Cortex of kidney (tissue), 1 donor: ENCODE measurements around the gene ABCC4.
"Not testable (repeated sequence)": the region's sequence is repeated elsewhere in the genome, so short reads cannot be mapped to it uniquely, and the experiment has no call there.

Experiments used
- DNase-seq: peaks from one replicate; lab custom pipeline; 2025; lab: John Stamatoyannopoulos, UW

ABCC4 gene

DNA sequence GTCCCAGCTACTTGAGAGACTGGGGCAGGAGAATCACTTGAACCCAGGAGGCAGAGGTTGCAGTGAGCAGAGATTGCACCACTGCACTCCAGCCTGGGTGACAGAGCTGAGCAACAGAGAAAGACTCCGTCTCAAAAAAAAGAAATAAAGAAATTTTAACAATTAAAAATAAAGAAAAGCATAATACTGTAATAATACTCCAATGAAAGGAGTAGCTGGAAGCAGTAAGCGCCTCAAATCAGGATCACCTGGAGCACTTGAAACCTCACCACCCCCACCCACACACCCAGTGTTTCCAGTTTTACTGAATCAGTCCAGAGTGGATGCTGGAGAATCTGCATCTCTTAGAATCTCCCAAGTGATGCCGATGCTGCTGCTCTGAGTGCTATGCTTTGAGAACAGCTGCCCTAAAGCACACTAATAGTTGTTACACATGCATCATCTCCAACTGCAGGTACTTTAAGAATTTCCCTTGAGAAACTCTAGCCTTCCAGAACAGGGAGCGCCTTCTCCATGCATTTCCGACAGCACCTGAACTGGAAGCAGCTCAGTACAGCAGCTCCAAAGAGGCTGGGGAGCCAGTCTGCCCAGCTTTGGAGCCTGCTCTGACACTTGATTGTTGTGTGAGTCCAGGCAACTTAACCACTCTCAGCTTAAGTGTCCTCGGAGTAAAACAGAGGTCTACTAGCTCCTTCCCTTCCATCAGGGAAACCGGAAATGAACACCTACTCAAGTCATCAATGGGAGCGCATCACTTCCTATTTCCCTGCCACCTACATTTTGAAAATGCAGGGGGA lies 2.9 kb downstream of the ABCC4 start:
- DNase-seq, result no peak

DNA sequence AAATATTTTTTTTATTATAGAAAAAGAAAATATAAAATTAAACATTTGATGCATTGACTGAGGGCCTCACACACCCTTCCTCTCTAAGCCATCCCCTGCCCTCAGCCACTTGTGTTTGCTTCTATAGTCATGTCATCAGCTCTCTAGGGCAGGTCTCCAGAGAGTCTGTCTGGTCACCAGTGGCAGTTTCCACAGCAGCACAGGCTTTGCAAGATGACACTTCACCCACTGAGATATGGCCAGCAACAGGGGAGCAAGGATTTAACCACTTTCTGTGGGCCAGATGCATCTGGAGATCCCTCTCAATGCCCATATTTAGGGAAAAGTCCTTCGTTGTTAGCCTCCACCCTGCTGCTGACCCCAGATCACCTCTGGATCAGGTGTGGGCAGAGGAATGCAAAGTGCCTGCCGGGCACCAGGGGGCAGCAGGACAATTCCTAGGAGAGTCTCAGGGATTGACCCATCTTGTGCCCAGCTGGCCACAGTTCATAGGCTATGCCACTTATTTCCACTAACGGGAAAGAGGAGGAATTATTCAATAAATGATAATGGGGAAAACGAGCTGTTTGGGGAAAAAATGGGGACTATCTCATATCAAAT lies 4.8 kb downstream of the ABCC4 start:
- no peak for DNase-seq

DNA sequence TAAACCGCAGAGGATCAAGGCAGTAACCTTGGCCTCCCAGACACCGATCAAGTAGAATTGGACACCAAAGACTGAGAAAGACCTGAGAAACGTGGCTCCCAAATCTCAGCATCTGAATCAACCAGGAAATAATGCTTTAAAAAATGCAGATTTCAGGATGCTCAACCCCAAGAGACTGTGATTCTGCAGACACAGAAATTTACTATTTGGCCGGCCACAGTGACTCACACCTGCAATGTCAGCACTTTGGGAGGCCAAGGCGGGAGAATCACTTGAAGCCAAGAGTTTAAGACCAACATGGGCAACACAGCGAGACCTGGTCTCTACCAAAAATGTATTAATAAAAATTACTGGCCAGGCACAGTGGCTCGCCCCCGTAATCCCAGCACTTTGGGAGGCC lies 6.2 kb downstream of the ABCC4 start:
- DNase-seq, result no peak

DNA sequence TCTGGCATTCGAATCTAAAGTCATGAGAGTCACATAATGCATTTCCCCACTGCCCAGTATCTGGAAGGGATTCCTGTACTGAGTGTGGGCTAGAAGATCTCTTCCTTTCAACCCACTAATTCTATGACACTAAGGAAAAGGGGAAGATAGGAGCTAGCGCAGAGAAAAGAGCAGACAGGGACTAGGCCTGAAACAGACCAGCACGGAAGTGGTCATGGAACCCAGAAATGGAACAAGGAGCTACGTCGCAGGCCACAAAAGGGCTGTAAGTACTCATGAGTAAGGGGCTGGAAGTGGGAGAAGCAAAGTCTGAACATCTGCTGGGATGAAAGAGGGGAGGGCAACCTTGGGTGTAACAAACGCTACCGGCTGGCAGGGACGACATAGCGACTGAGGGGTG lies 8.6 kb downstream of the ABCC4 start:
- DNase-seq, result no peak

DNA sequence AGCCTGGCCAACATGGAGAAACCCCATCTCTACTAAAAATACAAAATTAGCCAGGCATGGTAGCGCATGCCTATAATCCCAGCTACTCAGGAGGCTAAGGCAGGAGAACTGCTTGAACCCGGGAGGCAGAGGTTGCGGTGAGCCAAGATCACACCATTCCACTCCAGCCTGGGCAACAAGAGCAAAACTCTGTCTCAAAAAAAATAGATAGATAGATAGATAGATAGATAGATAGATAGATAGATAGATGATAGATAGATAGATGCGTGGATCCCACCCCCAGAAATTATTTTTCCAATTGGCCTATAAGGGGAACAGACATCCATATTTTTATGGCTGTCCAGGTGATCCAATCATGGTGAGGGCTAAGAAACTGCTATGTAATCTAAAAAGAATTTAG lies 11.3 kb downstream of the ABCC4 start:
- not testable (repeated sequence) for DNase-seq

DNA sequence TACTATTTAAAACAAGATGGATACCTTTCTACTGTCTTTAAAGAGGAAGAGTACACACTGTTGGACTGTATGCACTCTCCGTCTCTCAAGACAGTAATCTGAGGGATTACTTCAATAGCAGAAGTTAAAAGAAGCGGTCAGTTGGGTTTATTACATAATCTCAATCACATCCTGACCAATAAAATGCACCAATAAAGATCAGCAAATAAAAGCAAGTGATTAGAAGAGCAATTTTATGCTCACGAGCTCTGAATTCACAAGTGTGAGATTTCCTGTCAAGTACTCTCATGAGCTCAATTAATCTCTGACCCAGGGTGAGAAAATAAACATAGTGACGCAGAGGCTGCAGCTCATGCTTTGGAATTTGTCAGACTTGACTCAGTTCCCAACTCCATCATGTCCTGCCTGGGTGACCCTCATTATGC lies 12.2 kb downstream of the ABCC4 start:
- no peak for DNase-seq

DNA sequence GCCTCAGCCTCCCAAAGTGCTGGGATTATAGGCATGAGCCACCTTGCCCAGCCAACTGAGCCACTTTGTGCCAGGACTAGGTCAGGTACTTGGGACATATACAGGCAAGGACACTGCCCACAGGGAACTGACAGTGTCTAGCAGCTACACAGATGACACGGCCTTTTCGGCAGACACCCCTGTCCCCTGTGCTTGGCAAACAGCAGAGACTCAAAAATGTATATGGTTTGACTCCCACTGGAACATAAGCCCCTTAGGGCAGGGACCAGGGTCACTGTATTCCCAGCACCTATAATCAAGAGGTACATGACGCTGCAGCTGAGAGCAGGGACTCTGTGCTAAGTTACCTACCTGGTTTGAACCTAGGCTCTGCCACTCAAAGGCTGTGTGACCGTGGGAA lies 16.8 kb downstream of the ABCC4 start:
- DNase-seq, result no peak

DNA sequence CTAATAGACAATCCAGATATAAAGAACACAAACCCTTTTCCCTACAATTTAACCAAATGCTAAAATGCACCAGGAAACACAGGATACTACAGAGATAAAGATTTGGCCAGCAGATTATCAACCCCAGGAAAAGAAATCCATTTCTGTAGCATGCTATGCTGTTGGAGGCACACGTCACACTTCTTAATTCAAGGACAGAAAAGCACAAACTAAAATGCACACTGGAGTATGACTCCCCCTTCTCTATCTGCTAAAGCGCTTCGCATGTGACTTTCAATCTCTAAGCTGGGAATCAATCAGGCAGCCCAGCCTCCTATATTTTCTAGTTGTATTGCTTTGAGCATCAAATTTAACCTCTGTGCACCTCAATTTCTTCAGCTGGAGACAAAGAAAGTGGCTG lies 22.2 kb downstream of the ABCC4 start:
- no peak for DNase-seq

DNA sequence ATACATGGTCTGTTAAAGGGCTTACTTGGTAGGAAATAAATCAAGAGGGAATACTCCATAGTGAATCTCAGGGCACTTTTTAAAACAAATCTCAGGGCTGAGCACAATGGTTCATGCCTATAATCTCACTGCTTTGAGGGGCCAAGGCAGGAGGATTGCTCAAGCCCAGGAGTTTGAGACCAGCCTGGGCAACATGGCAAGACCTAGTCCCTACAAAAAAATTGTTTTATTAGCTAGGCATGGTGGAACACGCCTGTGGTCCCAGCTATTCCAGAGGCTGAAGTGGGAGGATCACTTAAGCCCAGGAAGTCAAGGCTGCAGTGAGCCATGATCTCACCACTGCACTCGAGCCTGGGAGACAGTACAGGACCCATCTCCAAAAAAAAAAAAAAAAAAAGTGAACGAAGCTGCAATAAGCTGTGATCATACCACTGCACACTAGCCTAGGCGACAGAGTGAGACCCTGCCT lies 25.2 kb downstream of the ABCC4 start:
- DNase-seq, result no peak

DNA sequence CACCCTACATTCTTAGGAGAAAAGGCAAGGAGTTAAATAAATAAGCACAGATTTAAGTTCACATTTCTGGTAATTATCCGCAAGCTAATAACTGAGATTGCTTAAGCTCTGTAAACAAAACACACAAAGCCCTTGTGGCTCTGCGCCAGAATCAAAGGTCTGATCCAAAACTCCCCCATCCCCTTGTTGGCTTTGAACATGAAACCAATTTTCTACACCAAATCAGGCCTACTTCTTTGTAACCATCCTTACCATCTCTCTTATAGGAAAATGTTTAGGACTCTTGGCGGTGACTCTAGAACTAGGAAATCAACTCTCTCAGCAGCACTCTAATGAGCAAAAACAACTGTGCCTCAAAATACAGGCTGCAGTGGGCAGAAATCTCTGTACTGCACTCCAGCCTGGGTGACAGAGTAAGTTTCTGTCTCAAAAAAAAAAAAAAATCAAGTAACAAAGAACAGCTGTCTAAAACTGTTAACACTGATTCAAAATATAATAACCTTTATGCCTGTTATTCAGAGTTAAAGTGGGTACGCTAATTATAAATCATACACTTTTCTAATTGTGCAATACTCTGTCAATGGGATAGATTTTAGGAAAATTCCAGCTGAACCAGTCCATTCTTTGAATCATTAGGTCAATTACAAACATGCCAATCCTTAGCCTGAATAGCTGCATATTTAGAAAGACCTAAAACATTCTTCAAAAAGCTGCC lies 25.8 kb downstream of the ABCC4 start:
- no peak for DNase-seq

DNA sequence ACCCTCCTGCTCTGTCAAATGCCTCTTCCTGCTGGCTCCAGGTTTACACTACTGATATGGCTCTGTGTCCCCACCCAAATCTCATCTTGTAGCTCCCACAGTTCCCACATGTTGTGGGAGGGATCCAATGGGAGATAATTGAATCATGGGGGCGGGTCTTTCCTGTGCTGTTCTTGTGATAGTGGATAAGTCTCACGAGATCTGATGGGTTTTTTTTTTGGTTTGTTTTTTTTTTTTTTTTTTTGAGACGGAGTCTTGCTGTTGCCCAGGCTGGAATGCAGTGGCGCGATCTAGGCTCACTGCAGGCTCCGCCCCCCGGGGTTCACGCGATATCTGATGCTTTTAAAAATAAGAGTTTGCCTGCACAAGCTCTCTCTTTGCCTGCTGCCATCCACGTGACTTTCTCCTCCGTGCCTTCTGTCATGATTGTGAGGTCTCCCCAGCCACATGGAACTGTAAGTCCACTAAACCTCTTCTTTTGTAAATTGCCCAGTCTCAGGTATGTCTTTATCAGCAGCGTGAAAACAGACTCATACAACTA lies 27.6 kb downstream of the ABCC4 start:
- DNase-seq, result not testable (repeated sequence)

DNA sequence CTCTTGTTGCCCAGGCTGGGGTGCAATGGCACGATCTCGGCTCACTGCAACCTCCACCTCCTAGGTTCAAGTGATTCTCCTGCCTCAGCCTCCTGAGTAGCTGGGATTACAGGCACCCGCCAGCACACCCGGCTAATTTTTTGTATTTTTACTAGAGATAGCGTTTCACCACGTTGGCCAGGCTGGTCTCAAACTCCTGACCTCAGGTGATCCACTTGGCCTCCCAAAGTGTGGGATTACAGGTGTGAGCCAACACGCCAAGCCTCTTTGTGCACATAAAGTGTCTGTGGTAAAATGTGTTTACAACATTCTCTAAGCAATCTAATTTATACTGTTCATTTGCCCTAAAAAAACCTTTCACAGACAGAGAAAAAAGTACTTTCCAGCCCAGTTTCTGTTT lies 29.2 kb downstream of the ABCC4 start:
- DNase-seq, result not testable (repeated sequence)

DNA sequence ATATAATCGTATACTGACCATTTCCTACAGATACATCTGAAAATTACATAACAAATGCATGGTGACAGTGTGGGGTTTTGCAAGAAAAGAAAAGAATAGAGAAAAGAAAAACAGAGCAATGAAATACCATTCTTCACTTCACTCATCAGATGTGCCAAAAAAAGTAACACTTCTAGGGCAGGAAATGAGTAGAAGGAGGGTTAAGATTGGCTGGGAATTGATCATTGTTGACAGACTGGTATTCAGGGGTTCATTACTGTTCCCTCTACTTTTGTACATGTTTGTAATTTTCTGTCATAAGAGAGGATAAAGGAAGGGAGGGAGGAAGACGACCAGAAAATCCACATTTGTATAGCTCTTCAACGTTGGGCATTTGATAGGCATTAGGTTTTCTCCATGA lies 31.5 kb downstream of the ABCC4 start:
- DNase-seq, result no peak

DNA sequence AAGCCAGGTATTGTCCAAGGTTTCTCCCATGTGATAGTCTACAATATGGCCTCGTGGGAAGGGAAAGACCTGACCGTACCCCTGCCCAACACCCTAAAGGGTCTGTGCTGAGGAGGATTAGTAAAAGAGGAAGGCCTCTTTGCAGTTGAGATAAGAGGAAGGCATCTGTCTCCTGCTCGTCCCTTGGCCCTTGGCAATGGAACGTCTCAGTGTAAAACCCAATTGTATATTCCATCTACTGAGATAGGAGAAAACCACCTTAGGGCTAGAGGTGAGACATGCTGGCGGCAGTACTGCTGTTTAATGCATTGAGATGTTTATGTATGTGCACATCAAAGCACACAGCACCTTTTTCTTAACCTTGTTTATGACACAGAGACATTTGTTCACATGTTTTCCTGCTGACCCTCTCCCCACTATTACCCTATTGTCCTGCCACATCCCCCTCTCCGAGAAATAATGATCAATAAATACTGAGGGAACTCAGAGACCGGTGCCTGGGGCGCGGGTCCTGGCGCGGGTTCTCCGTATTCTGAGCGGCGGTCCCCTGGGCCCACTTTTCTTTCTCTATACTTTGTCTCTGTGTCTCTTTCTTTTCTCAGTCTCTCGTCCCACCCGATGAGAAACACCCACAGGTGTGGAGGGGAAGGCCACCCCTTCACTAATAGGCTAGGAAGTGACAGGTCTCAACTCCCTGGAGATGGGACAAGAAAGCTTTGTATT lies 32.7 kb downstream of the ABCC4 start:
- not testable (repeated sequence) for DNase-seq

DNA sequence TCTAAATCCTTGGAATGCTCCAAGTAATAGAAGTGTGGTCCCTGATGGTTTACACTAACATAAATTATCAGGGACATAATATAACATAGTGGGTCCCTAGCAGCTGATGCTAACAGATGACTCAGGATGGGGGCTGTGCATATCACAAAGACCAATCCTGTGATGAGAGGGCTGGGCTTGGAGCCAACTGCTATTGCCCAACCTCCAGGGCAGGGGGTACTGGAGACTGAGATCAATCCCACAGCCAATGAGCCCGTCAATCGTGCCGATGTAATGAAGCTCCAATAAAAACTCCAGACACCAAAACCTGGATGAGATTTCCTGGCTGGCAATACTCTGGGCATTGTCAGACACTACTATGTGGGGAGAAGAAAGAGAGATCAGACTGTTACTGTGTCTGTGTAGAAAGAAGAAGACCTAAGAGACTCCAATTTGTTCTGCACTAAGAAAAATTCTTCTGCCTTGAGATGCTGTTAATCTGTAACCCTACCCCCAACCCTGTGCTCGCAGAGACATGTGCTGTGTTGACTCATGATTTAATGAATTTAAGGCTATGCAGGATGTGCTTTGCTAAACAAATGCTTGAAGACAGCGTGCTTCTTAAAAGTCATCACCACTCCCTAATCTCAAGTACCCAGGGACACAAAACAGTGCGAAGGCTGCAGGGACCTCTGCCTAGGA lies 33.4 kb downstream of the ABCC4 start:
- no peak for DNase-seq

DNA sequence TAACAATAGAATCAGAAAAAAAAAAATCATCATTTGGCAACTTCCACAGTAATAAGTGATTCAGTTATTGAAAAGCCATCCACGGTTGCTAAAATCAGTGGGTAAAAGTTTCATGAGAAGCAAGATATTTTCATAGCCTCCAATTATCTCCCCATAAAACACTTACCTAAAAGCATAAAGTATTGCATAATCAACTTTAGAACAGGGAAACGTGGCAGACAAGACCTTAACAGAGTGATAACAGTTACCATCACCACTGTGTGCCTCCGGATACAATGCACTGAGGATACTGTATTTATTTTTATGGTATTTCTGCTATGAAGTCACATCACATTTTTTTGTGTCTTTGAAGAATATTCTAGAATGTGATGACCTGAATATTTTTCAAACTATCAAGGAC lies 37.0 kb downstream of the ABCC4 start:
- no peak for DNase-seq

DNA sequence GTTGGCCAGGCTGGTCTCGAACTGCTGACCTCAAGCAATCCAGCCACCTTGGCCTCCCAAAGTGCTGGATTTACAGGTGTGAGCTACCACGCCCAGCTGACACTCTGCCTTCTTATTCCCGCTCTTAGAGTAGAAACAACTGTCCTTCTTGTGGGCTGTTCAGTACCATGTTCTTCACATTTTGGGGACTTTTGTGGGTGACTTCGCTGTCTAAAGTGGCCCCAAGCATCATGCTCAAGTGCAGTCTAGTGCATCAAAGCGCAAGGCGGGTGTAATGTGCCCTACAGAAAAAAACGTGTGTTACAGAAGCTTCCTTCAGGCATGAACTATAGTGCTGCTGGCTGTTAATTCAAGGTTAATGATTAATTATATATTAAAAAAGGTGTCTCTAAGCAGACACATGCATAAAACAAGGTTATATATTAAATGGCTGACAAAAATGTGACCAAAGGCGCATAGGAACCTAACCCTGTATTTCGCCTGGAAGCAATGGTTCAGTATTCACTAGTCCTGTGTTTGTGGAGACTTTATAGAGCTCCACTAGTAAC lies 38.3 kb downstream of the ABCC4 start:
- DNase-seq, result no peak

DNA sequence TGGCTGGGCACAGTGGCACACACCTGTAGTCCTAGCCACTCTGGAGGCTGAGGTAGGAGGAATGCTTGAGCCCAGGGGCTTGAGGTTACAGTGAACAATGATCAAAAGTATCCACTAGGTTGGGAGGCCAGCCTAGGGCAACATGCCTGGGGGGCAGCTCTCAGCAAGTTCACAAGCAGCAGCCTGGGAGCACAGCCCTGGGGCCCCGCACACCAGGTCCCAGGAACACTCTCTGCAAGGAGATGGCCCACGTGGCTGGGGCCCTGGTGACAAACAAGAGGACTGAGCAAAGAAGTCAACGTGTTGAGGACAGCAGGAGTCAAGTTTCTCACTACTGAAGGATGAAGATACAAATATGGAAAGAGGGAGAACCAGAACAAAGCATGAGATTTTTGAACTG lies 39.3 kb downstream of the ABCC4 start:
- DNase-seq, result no peak

DNA sequence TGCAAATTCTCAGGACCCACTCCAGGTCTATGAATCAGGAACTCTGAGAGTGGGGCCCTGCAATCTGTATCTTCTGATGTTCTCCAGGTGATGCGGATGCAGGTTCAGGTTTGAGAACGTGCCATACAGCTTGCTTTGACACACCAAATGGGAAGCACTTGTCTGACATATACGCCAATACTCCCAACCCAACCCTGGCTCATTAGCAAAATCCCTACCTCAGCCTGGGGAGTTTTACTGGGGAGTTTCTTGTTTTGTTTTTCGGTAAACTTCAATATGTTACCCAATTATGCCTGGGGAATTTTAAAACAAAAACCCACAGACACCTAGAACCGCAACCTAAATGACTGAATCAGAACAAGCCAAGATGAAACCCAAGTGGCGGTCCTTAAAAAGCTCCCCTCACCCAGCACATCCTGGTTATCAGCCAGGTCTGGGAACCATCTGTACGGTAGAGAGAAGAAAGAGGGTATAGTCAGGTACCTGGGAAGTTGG lies 41.2 kb downstream of the ABCC4 start:
- DNase-seq, result no peak

DNA sequence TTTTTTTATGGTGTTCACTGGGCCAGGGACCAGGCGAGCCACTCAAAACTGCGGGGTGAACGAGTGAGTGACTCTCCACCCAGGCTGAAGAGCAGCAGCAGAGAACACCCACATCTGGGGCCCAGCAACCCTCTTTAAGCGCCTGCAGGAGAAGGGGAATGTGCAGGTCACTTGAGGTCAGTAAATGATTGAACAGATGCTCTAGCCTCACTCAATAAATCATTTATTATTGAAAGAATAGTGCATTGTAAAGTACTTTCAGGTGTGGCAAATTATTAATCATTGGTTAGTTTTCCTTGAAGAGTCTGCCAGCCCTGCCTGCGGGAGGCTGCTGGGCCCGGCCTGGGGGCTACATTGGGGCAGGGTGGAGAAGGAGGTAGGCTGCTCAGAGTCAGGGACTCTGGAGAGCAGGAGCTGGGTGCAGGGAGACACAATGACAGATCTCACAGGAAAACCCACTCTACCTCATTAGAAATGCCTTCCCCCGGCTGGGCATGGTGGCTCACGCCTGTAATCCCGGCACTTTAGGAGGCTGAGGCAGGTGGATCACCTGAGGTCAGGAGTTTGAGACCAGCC lies 42.5 kb downstream of the ABCC4 start:
- DNase-seq, result no peak

DNA sequence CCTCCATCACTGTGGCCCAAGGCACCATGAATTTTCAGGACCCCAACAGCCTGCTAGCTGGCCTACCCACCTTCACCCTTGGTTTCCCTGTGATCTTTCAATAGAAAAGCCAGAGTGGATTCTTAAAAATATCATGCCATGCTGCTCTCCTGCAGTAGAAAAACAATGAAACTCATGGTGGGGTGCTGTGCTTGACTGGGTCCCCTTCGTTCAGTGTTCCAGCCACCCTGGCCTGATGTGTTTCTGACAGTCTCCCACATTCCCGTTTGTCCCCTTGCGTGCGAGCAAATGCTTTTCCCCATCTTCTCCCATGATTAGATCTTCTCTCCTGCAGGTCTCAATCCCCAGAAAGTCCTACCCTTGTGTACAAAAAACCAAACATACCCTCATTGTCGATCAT lies 43.2 kb downstream of the ABCC4 start:
- DNase-seq, result no peak
